Glutamatergic neuron (in vitro differentiated cells): ENCODE measurements around the gene DUSP16. TPM values are rescaled to one million over a fixed set of nuclear protein-coding genes. Genes with fewer than 3 reads are reported as not detected.
"Not testable (repeated sequence)": the region's sequence is repeated elsewhere in the genome, so short reads cannot be mapped to it uniquely, and the experiment has no call there.

ENCODE experiments used
- DNase-seq: peaks from one replicate; pipeline ENCODE4 v3.0.0; 2022
- H3K27ac Mint-ChIP-seq: one replicate; pipeline ENCODE4 v1.8.0; 2020; ENCODE audit warnings: mild to moderate bottlenecking, mixed read lengths, inconsistent platforms; ENCODE audit not compliant: unreplicated experiment
- H3K27me3 Mint-ChIP-seq: one replicate; pipeline ENCODE4 v1.8.0; 2020; ENCODE audit warnings: mild to moderate bottlenecking, moderate library complexity, mixed read lengths, inconsistent platforms; ENCODE audit not compliant: unreplicated experiment
- H3K36me3 Mint-ChIP-seq: one replicate; pipeline ENCODE4 v1.8.0; 2020; ENCODE audit warnings: mild to moderate bottlenecking, mixed read lengths, inconsistent platforms; ENCODE audit not compliant: unreplicated experiment
- H3K4me1 Mint-ChIP-seq: one replicate; pipeline ENCODE4 v1.8.0; 2020; ENCODE audit warnings: mild to moderate bottlenecking, low read depth, mixed read lengths, inconsistent platforms; ENCODE audit not compliant: unreplicated experiment
- H3K4me3 Mint-ChIP-seq: one replicate; pipeline ENCODE4 v1.8.0; 2020; ENCODE audit warnings: mild to moderate bottlenecking, mixed read lengths, inconsistent platforms; ENCODE audit not compliant: unreplicated experiment
- H3K9me3 Mint-ChIP-seq: one replicate; pipeline ENCODE4 v1.8.0; 2020; ENCODE audit warnings: mild to moderate bottlenecking, moderate library complexity, mixed read lengths, inconsistent platforms; ENCODE audit not compliant: unreplicated experiment
- CTCF ChIP-seq: fragments of 200-600 bp; sonication (generic); IDR thresholded peaks from one replicate; pipeline ENCODE4 v1.5.0; 2021; ENCODE audit not compliant: partially characterized antibody, unreplicated experiment
- total RNA-seq: library from RNA; stranded (reverse); fragmentation: NEBNext Ultra II Directional; extraction: Animal tissue kit (Norgen Biotek cat#: 25700); gene quantifications from one replicate; pipeline ENCODE4 v1.2.1, GENCODE V29; 2021; ENCODE audit not compliant: unreplicated experiment

Gene DUSP16
- total RNA-seq, 1 donor from 2014 or later = 39.0 TPM

DNA sequence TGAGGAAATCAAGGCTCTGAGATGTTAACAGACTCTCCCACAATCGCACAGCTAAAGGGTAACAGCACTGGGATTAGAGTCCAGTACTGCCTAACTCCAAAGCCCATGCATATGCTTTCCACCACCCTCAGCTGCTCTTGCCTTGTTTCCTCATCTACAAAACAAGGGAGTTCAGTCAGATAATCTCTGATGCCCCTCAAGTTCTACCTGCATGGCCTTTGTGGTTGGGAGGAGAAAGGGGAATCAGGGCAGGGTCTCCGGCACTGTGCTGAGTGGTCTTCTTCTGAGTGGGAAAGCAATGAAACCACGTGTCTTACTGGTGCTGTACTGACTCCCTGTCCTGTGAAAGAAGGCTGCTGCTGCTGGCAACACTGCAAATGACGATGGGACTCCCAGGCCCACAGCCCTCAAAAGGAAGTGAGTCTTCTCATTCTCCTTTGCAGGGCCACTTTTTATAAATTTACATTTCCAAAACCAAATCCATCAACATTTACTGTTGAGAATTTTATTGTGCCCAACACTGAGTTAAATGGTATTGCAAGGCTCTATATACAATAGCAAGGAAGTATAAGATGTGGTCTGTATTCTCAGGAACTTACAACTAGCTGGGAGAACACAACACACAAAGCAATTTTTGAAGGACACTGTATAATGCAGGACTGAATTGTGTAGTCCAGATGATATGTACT is 19.7 kb upstream of the DUSP16 start:
- Mint-ChIP-seq H3K36me3 (no peaks in the 10 kb centered on the region), H3K4me3 (no peak overlapping the region), H3K27ac (no peak overlapping the region), H3K9me3 (peaks cover 1% of the 10 kb centered on the region), H3K4me1 (no peaks in the 10 kb centered on the region), H3K27me3 (no peaks in the 10 kb centered on the region)
- no peak for TF ChIP-seq CTCF
- DNase-seq = no peak

DNA sequence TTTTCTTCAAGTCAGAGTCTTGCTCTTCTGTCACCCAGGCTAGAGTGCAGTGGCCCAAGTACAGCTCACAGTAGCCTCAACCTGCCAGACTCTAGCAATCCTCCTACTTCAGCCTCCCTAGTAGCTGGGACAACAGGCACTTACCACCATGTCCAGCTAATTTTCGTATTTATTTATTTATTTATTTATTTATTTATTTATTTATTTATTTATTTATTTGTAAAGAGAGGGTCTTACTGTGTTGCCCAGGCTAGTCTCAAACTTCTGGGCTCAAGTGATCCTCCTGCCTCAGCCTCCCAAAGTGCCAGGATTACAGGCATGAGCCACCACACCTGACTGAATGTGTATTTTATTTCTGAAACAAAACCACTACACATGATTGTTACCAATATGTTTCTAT is 18.1 kb upstream of the DUSP16 start:
- not testable (repeated sequence) for H3K27me3 Mint-ChIP-seq, H3K27ac Mint-ChIP-seq, H3K9me3 Mint-ChIP-seq, DNase-seq, H3K4me3 Mint-ChIP-seq, H3K36me3 Mint-ChIP-seq, H3K4me1 Mint-ChIP-seq

- DNase-seq = no peak
- Mint-ChIP-seq H3K36me3 (no peaks in the 10 kb centered on the region), H3K9me3 (peaks cover under 1% of the 10 kb centered on the region), H3K27ac (no peak overlapping the region), H3K4me3 (no peak overlapping the region), H3K4me1 (no peaks in the 10 kb centered on the region), H3K27me3 (no peaks in the 10 kb centered on the region)
- TF ChIP-seq CTCF = no peak
Observed at GRCh38 chr12:12577786-12578185, 15.1 kb upstream of the DUSP16 start.

- H3K9me3 Mint-ChIP-seq = no peaks in the 10 kb centered on the region
- no peak overlapping the region for H3K27ac Mint-ChIP-seq
- DNase-seq = no peak
- no peaks in the 10 kb centered on the region for H3K36me3 Mint-ChIP-seq
- H3K4me3 Mint-ChIP-seq = no peak overlapping the region
- H3K4me1 Mint-ChIP-seq = no peaks in the 10 kb centered on the region
- H3K27me3 Mint-ChIP-seq = no peaks in the 10 kb centered on the region
- TF ChIP-seq CTCF = no peak
Observed at GRCh38 chr12:12572659-12573058, 10.0 kb upstream of the DUSP16 start.

DNA sequence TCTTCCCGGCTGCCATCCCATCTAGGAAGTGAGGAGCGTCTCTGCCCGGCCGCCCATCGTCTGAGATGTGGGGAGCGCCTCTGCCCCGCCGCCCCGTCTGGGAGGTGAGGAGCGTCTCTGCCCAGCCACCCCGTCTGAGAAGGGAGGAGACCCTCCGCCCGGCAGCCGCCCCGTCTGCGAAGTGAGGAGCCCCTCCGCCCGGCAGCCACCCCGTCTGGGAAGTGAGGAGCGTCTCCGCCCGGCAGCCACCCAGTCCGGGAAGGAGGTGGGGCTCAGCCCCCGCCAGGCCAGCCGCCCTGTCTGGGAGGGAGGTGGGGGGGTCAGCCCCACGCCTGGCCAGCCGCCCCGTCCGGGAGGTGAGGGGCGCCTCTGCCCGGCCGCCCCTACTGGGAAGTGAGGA is 3.3 kb upstream of the DUSP16 start:
- not testable (repeated sequence) for H3K4me3 Mint-ChIP-seq, H3K27me3 Mint-ChIP-seq, H3K36me3 Mint-ChIP-seq, DNase-seq, H3K4me1 Mint-ChIP-seq, H3K27ac Mint-ChIP-seq
- peaks cover 12% of the 10 kb centered on the region for H3K9me3 Mint-ChIP-seq

- H3K4me1 Mint-ChIP-seq = peaks cover 7% of the 10 kb centered on the region
- H3K9me3 Mint-ChIP-seq = peaks cover 15% of the 10 kb centered on the region
- TF ChIP-seq CTCF = no peak
- no peak overlapping the region for H3K27ac Mint-ChIP-seq
- H3K36me3 Mint-ChIP-seq = peaks cover 5% of the 10 kb centered on the region
- no peak for DNase-seq
- H3K4me3 Mint-ChIP-seq = peak overlapping the region; percentile 37
- peaks cover 8% of the 10 kb centered on the region for H3K27me3 Mint-ChIP-seq
Observed at GRCh38 chr12:12564911-12565310, 2.2 kb upstream of the DUSP16 start.
